Heart left ventricle (tissue), 13 donors: ENCODE data around the gene URB2.

Experiments used
- POLR2A ChIP-seq, 2 donors: fragments of 450-650 bp; IDR thresholded peaks; one replicate each; pipeline ENCODE4 v1.6.1; 2017; ENCODE audit warnings: antibody characterized with exemption in 2 of 2, mild to moderate bottlenecking in 2 of 2, moderate library complexity in 2 of 2
- TF ChIP-seq, protein P1 (sequence below), 12 donors: fragments of 200-600 bp; sonication (generic) in 4 of 12; IDR thresholded peaks; one replicate each; pipeline versions ENCODE4 v1.5.0 to v1.8.0; 2018 to 2022; ENCODE audit warnings: antibody characterized with exemption in 12 of 12, mild to moderate bottlenecking in 5 of 12
- donor health status: ischemic (EF 13 %, LVEDD 7.1; RV severe dilation, severe dysfunction).
- donor health status: DM: no; HTN: yes; CAD: no.
- donor health status: DM: no; HTN: no; CAD: no.
- donor health status: ischemic (EF 25% LVEDD 6.9; RV normal size, moderate dysfunction).
- donor health status: ischemic (EF 25% LVEDD 5.7; RV mildly dilated, moderate dysfunction).
- donor health status: ischemic (EF 35%, LVEDD 5.7; RV mildly dilated, moderate dysfunction).
- donor health status: nonischemic (EF 11% LVEDD 7.7; RV severe dilation, severe dysfunction).
- donor health status: DM: yes; HTN: yes; CAD: no.
- donor health status: PGD.
- donor health status: ischemic (EF 29% LVEDD 5.4; RV normal size, mild dysfunction).
- donor health status: nonischemic (EF 23%, LVEDD 6.1; RV moderate dilation, normal function).

DNA sequence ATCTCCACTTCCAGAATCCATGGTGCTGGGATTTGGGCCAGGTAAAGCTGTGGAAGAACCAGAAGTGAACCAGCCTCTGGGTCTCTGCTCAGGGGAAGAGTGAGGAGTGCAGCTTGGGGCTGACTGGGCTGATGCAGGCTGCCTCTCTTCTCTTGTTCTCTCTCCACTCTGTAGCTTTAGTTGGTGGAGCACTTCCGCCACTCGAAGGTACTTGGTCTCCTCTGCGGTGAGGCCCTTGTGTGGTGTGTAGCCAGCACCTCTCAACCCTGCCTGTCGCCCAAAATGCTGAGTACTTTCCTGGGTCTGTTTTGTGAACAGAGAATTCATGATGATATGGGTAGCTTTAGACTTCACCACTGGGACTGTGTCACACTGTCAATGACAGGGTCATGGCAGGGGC, 63.2 kb downstream of the URB2 start:
- TF ChIP-seq, protein P1, sequence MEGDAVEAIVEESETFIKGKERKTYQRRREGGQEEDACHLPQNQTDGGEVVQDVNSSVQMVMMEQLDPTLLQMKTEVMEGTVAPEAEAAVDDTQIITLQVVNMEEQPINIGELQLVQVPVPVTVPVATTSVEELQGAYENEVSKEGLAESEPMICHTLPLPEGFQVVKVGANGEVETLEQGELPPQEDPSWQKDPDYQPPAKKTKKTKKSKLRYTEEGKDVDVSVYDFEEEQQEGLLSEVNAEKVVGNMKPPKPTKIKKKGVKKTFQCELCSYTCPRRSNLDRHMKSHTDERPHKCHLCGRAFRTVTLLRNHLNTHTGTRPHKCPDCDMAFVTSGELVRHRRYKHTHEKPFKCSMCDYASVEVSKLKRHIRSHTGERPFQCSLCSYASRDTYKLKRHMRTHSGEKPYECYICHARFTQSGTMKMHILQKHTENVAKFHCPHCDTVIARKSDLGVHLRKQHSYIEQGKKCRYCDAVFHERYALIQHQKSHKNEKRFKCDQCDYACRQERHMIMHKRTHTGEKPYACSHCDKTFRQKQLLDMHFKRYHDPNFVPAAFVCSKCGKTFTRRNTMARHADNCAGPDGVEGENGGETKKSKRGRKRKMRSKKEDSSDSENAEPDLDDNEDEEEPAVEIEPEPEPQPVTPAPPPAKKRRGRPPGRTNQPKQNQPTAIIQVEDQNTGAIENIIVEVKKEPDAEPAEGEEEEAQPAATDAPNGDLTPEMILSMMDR (IDR thresholded peaks at IDR 0.05): no peak
- no peak for TF ChIP-seq POLR2A (IDR thresholded peaks at IDR 0.05)
